Progenitor cell of endocrine pancreas (in vitro differentiated cells): Measurements from ENCODE around the gene CCSAP. TPM values are rescaled to one million over a fixed set of nuclear protein-coding genes. Genes with fewer than 3 reads are reported as not detected.

Experiments used
- DNase-seq: peaks from one replicate; pipeline ENCODE4 v3.0.0; 2021; ENCODE audit warnings: low spot score; ENCODE audit not compliant: unreplicated experiment
- H3K27ac Mint-ChIP-seq: 2 replicates; pipeline ENCODE4 v1.8.0; 2021; ENCODE audit warnings: mild to moderate bottlenecking, moderate library complexity, mixed read lengths
- H3K27me3 Mint-ChIP-seq: 2 replicates; pipeline ENCODE4 v1.8.0; 2021; ENCODE audit warnings: mixed read lengths
- H3K36me3 Mint-ChIP-seq: 2 replicates; pipeline ENCODE4 v1.8.0; 2022; ENCODE audit warnings: mixed read lengths; ENCODE audit not compliant: insufficient read depth
- H3K4me1 Mint-ChIP-seq: 2 replicates; pipeline ENCODE4 v1.8.0; 2021; ENCODE audit warnings: low read depth, mixed read lengths
- H3K4me3 Mint-ChIP-seq: 2 replicates; pipeline ENCODE4 v1.8.0; 2021; ENCODE audit warnings: low read depth, mild to moderate bottlenecking, moderate library complexity, mixed read lengths
- H3K9me3 Mint-ChIP-seq: 2 replicates; pipeline ENCODE4 v1.8.0; 2021; ENCODE audit warnings: low read depth, mixed read lengths
- CTCF ChIP-seq: fragments of 200-600 bp; sonication (generic); IDR thresholded peaks from one replicate; pipeline ENCODE4 v1.5.0; 2021; ENCODE audit warnings: antibody characterized with exemption, mild to moderate bottlenecking; ENCODE audit not compliant: unreplicated experiment
- total RNA-seq: library from RNA; stranded (reverse); gene quantifications from 2 replicates; pipeline ENCODE4 v1.2.1, GENCODE V29; 2021

The CCSAP gene
- total RNA-seq, 1 donor from 2014 or later = 10.9 TPM

GRCh38 chr1:229325853-229326487 lies 16.9 kb downstream of the CCSAP start:
- Mint-ChIP-seq H3K4me1 (peaks cover 2% of the 10 kb centered on the region), H3K9me3 (no peaks in the 10 kb centered on the region), H3K27me3 (no peaks in the 10 kb centered on the region), H3K36me3 (peaks cover 26% of the 10 kb centered on the region), H3K4me3 (no peak overlapping the region), H3K27ac (peak overlapping the region; percentile 51)
- TF ChIP-seq CTCF = no peak
- DNase-seq = no peak

GRCh38 chr1:229325401-229325800 lies 17.4 kb downstream of the CCSAP start:
- Mint-ChIP-seq H3K27ac (no peak overlapping the region), H3K4me1 (peaks cover 2% of the 10 kb centered on the region), H3K27me3 (no peaks in the 10 kb centered on the region), H3K36me3 (peaks cover 28% of the 10 kb centered on the region), H3K9me3 (no peaks in the 10 kb centered on the region), H3K4me3 (no peak overlapping the region)
- TF ChIP-seq CTCF = no peak
- no peak for DNase-seq

- Mint-ChIP-seq H3K36me3 (peaks cover 34% of the 10 kb centered on the region), H3K27me3 (no peaks in the 10 kb centered on the region), H3K4me3 (no peak overlapping the region), H3K4me1 (peaks cover 4% of the 10 kb centered on the region), H3K9me3 (no peaks in the 10 kb centered on the region), H3K27ac (no peak overlapping the region)
- DNase-seq = no peak
- TF ChIP-seq CTCF = no peak
Observed at GRCh38 chr1:229323885-229324553, 18.8 kb downstream of the CCSAP start.

GRCh38 chr1:229323201-229323600 lies 19.6 kb downstream of the CCSAP start:
- no peak overlapping the region for H3K4me3 Mint-ChIP-seq
- DNase-seq = no peak
- no peak for TF ChIP-seq CTCF
- H3K27ac Mint-ChIP-seq = no peak overlapping the region
- H3K36me3 Mint-ChIP-seq = peaks cover 37% of the 10 kb centered on the region
- no peaks in the 10 kb centered on the region for H3K9me3 Mint-ChIP-seq
- no peaks in the 10 kb centered on the region for H3K27me3 Mint-ChIP-seq
- peaks cover 4% of the 10 kb centered on the region for H3K4me1 Mint-ChIP-seq

- Mint-ChIP-seq H3K4me1 (peaks cover 4% of the 10 kb centered on the region), H3K9me3 (no peaks in the 10 kb centered on the region), H3K4me3 (no peak overlapping the region), H3K36me3 (peaks cover 25% of the 10 kb centered on the region), H3K27ac (no peak overlapping the region), H3K27me3 (no peaks in the 10 kb centered on the region)
- no peak for TF ChIP-seq CTCF
- DNase-seq = no peak
Observed at GRCh38 chr1:229319487-229319886, 23.4 kb downstream of the CCSAP start.
